DOHH2 (cell line): ENCODE results near the gene SNRNP200.

Experiments
- H3F3A ChIP-seq: fragments of 200-600 bp; sonication (generic), shearing (Covaris generic); 2 replicates; pipeline ENCODE4 v1.6.0; 2016; ENCODE audit warnings: antibody characterized with exemption, mild to moderate bottlenecking; ENCODE audit not compliant: control insufficient read depth, insufficient read depth
- H3K27ac ChIP-seq: fragments of 200-600 bp; sonication (generic); 2 replicates; pipeline ENCODE4 v1.5.1; 2014; ENCODE audit warnings: low read depth, mild to moderate bottlenecking, low read length, moderate library complexity
- H3K27me3 ChIP-seq: fragments of 200-600 bp; sonication (generic); 2 replicates; pipeline ENCODE4 v1.6.1; 2014; ENCODE audit warnings: mild to moderate bottlenecking, low read length, mixed read lengths; ENCODE audit not compliant: control insufficient read depth
- H3K36me3 ChIP-seq: fragments of 200-600 bp; sonication (generic); 2 replicates; pipeline ENCODE4 v1.6.1; 2014; ENCODE audit warnings: mild to moderate bottlenecking, low read length, moderate library complexity, mixed read lengths; ENCODE audit not compliant: control insufficient read depth
- H3K4me1 ChIP-seq: fragments of 200-600 bp; sonication (generic); 2 replicates; pipeline ENCODE4 v1.6.1; 2014; ENCODE audit warnings: mild to moderate bottlenecking, low read length, mixed read lengths; ENCODE audit not compliant: control insufficient read depth
- H3K4me2 ChIP-seq: fragments of 200-600 bp; sonication (generic); 2 replicates; pipeline ENCODE4 v1.6.0; 2014; ENCODE audit warnings: mild to moderate bottlenecking, low read length, moderate library complexity
- H3K4me3 ChIP-seq: fragments of 200-600 bp; sonication (generic); 2 replicates; pipeline ENCODE4 v1.5.1; 2014; ENCODE audit warnings: mild to moderate bottlenecking, low read length, mixed read lengths
- H3K79me2 ChIP-seq: fragments of 200-600 bp; sonication (generic); 2 replicates; pipeline ENCODE4 v1.6.1; 2014; ENCODE audit warnings: mild to moderate bottlenecking, low read length, mixed read lengths; ENCODE audit not compliant: control insufficient read depth
- H3K9me2 ChIP-seq: fragments of 200-600 bp; sonication (generic); replicated peaks from 2 replicates; pipeline ENCODE4 v1.6.1; 2014; ENCODE audit warnings: mild to moderate bottlenecking, low read length, mixed read lengths; ENCODE audit not compliant: control insufficient read depth
- H3K9me3 ChIP-seq: fragments of 200-600 bp; sonication (generic); 2 replicates; pipeline ENCODE4 v1.6.1; 2014; ENCODE audit warnings: antibody characterized with exemption, low read length, mixed read lengths; ENCODE audit not compliant: control insufficient read depth, insufficient read depth
- H4K20me1 ChIP-seq: fragments of 200-600 bp; sonication (generic); 2 replicates; pipeline ENCODE4 v1.6.0; 2014; ENCODE audit warnings: low read depth, mild to moderate bottlenecking, antibody characterized with exemption, low read length, moderate library complexity; ENCODE audit not compliant: control insufficient read depth, insufficient read depth
- EZH2phosphoT487 ChIP-seq: fragments of 200-600 bp; sonication (generic); IDR thresholded peaks from 2 replicates; pipeline ENCODE4 v1.6.1; 2017; ENCODE audit warnings: borderline replicate concordance, mild to moderate bottlenecking, antibody characterized with exemption, low read length, moderate library complexity, mixed read lengths
- TF ChIP-seq, protein P1 (sequence below): fragments of 200-600 bp; sonication (generic); IDR thresholded peaks from one replicate; pipeline ENCODE4 v1.5.1; 2014; ENCODE audit warnings: antibody characterized with exemption, mild to moderate bottlenecking, low read depth, low read length; ENCODE audit not compliant: poor library complexity, severe bottlenecking

SNRNP200 gene

DNA sequence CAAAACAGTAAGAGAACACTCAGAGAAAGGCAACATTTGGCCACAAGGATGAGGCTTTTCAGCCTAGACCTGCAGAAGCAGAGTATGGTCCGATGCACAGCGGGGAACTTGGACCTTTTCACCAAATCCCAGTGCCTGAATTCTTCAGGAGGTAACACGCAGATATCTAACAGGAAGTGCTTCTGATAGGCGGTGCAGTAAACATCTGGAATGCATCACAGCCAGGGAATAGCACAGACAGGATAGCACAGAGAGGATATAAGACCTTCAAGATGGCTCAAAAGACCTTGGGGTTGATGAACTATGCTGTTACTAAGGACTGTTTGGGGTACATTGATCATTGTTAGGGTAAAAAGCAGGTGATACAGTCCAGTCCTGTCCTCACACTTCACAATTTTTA lies 41.3 kb downstream of the SNRNP200 start:
- peaks cover 91% of the 10 kb centered on the region for H3K79me2 ChIP-seq
- H3K36me3 ChIP-seq = peaks cover 73% of the 10 kb centered on the region
- peak overlapping the region; percentile 67 for H3K4me2 ChIP-seq
- peaks cover 17% of the 10 kb centered on the region for H4K20me1 ChIP-seq
- H3K9me2 ChIP-seq = no peaks in the 10 kb centered on the region
- no peaks in the 10 kb centered on the region for H3F3A ChIP-seq
- TF ChIP-seq EZH2phosphoT487 = no peak
- TF ChIP-seq, protein P1, sequence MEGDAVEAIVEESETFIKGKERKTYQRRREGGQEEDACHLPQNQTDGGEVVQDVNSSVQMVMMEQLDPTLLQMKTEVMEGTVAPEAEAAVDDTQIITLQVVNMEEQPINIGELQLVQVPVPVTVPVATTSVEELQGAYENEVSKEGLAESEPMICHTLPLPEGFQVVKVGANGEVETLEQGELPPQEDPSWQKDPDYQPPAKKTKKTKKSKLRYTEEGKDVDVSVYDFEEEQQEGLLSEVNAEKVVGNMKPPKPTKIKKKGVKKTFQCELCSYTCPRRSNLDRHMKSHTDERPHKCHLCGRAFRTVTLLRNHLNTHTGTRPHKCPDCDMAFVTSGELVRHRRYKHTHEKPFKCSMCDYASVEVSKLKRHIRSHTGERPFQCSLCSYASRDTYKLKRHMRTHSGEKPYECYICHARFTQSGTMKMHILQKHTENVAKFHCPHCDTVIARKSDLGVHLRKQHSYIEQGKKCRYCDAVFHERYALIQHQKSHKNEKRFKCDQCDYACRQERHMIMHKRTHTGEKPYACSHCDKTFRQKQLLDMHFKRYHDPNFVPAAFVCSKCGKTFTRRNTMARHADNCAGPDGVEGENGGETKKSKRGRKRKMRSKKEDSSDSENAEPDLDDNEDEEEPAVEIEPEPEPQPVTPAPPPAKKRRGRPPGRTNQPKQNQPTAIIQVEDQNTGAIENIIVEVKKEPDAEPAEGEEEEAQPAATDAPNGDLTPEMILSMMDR = no peak
- H3K4me1 ChIP-seq = peaks cover 40% of the 10 kb centered on the region
- H3K4me3 ChIP-seq = peak overlapping the region; percentile 95
- no peak overlapping the region for H3K27ac ChIP-seq
- no peaks in the 10 kb centered on the region for H3K27me3 ChIP-seq
- no peaks in the 10 kb centered on the region for H3K9me3 ChIP-seq

DNA sequence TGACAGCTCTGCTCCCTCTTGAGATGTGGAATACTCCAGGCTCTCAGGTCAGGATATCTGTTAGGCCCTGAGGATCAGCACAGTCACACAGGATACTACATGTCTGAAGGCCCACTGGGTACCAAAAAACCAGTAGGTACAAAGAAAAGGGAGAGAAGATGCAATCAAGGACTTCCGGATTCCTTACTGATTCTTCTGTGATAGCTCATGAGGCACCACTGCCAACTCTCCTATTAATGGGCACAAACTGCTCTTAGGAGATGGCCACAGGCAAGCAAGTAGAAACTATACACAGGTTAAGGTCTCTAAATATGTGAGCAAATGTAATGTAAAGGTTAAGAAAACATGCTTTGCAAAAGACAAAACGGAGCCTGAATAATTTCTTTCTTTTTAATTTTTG lies 43.0 kb downstream of the SNRNP200 start:
- H4K20me1 ChIP-seq = peaks cover 16% of the 10 kb centered on the region
- H3K4me2 ChIP-seq = no peak overlapping the region
- TF ChIP-seq, protein P1 = no peak
- TF ChIP-seq EZH2phosphoT487 = no peak
- no peak overlapping the region for H3K27ac ChIP-seq
- peaks cover 69% of the 10 kb centered on the region for H3K36me3 ChIP-seq
- peaks cover 97% of the 10 kb centered on the region for H3K79me2 ChIP-seq
- no peaks in the 10 kb centered on the region for H3K27me3 ChIP-seq
- H3K4me1 ChIP-seq = peaks cover 42% of the 10 kb centered on the region
- H3K4me3 ChIP-seq = no peak overlapping the region
- no peaks in the 10 kb centered on the region for H3K9me2 ChIP-seq
- H3F3A ChIP-seq = no peaks in the 10 kb centered on the region
- H3K9me3 ChIP-seq = no peaks in the 10 kb centered on the region

DNA sequence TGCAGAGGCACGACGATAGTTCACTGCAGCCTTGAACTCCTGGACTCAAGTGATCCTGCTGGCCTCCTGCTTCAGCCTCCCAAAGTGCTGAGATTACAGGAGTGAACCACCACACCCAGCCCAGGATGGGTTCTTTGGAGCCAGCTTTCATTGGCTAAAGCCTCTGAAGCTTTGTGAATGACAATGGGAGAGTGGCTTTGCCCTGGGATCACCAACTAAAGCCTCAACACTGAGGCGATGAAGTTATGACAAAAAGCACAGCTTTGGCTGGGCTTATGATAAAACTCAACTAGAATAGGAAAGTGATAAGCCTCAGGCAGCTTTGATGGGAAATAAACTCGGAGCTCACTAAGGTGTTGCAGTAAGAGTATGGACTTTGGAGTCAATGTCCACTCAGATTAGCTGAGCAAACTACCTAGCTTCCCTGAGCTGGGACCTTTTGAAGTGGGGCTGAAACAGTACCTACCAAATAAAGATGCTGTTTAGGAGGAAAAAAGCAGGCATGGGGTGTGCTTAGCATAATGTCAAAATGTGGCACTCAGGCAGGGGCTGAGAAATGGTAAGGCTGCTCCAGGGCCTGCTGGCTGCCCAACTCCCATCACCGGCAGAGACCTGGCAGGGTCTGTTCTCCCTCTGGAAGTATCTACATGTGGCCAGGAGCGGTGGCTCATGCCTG lies 43.9 kb downstream of the SNRNP200 start:
- Histone ChIP-seq H3K36me3 (peaks cover 67% of the 10 kb centered on the region), H3K27ac (no peak overlapping the region), H3K9me3 (no peaks in the 10 kb centered on the region), H4K20me1 (peaks cover 14% of the 10 kb centered on the region), H3K79me2 (peaks cover 92% of the 10 kb centered on the region), H3K4me2 (peak overlapping the region; percentile 36; the same call in 1 of the 2 replicates), H3K27me3 (no peaks in the 10 kb centered on the region), H3K9me2 (no peaks in the 10 kb centered on the region), H3F3A (no peaks in the 10 kb centered on the region), H3K4me1 (peaks cover 43% of the 10 kb centered on the region), H3K4me3 (no peak overlapping the region)
- no peak for TF ChIP-seq EZH2phosphoT487
- TF ChIP-seq, protein P1 = no peak
